Left colon (tissue), 2 donors: ENCODE measurements around the gene IQSEC1. TPM values are rescaled to one million over a fixed set of nuclear protein-coding genes. Genes with fewer than 3 reads are reported as not detected.

Experiments used
- ATAC-seq: fragments of 200-7000 bp; cut with Tn5 transposase; one replicate; pipeline ENCODE4 v1.9.1; 2020; ENCODE audit warnings: mild to moderate bottlenecking, moderate library complexity
- DNase-seq, 2 donors: peaks; one replicate each; pipeline ENCODE4 v3.0.0-alpha.2; 2020
- intact Hi-C, 2 donors: fragments of 100-400 bp; cut with DNase I in 1 of 2; cut with micrococcal nuclease in 1 of 2; formaldehyde crosslinking; loops; one replicate each; pipeline versions ENCODE4 v1.11.2 to v1.14.0; 2022; cut with DNase I, micrococcal nuclease
- total RNA-seq, 2 donors: library from RNA; stranded (reverse); fragmentation: NEBNext Ultra II Directional; extraction: Animal tissue kit (Norgen Biotek cat#: 25700); gene quantifications; one replicate each; pipeline ENCODE4 v1.2.1, GENCODE V29; 2021
- donor health status: DM: no; HTN: no; CAD: no.
- donor health status: DM: yes; HTN: yes; CAD: no.

Gene IQSEC1
- total RNA-seq, 2 donors from 2014 or later: 17.2 to 23.6 TPM

- ATAC-seq: no peak
- no peak for DNase-seq
- intact Hi-C loops: no loop called here
Observed at GRCh38 chr3:13109516-13109915, 36.3 kb upstream of the IQSEC1 start.

DNA sequence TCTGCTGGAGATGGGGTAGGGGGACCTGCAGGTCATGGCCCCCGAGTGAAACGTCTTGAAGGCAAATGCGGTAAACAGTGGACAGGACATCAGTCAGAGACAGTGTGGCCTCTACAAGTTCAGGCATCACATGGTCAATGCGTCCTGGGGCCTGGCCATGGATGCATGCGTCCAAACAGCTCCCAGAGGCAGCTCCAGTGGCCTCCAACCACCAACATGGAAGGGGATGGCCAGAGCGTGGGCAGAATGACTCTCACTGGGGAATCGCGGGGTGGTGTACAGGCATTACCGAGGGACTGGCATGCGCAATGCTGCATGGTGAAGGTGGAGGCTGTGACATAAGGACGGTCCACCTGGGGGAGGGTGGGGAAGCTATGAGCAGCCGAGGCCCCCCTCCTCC lies 35.6 kb upstream of the IQSEC1 start:
- intact Hi-C loops: no loop called here
- DNase-seq (peak in 1 of 2 donors; percentile 10), ATAC-seq (no peak)

GRCh38 chr3:13107661-13108060 lies 34.4 kb upstream of the IQSEC1 start:
- ATAC-seq (no peak), DNase-seq (peak in 1 of 2 donors; percentile 20)
- intact Hi-C loops: no loop called here

DNA sequence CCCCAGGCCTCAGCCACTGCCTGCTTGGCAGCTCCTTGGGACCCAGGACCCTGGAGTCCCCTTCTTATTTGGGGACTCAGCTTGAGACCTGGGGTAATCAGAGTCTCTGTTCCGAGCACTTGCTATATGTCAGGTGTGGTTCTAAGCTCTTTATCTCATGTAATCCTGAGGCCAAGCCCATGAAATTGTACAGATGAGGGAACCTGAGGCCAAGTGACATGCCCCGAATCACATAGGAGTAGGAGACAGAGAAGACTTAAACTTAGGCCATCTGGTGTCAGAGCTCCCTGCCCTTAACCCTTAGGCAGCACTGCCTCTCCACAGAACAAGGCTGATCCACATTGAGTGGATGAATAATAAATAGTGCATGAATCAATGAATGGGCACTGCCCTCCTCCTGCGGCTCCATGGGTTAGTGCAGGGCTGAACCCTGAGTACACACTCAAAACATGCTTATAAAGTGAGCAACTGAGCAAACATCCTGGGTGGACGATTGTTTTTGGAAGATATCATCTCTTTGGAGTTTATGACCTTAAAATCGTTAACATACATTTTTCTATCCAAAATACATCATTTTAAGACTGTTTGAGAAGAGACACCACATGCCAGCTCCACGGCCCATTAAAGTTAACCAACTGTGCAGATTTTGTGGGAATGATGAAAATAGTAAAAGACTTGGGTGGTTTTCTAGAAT lies 33.2 kb upstream of the IQSEC1 start:
- ATAC-seq (peak; percentile 26), DNase-seq (peak in 1 of 2 donors; percentile 10)
- intact Hi-C loops: no loop called here

GRCh38 chr3:13105896-13106250 lies 32.6 kb upstream of the IQSEC1 start:
- DNase-seq (no peak), ATAC-seq (no peak)
- intact Hi-C loops: no loop called here

- DNase-seq (no peak), ATAC-seq (no peak)
- intact Hi-C loops: no loop called here
Observed at GRCh38 chr3:13105181-13105895, 32.1 kb upstream of the IQSEC1 start.

GRCh38 chr3:13104511-13104910 lies 31.3 kb upstream of the IQSEC1 start:
- intact Hi-C loops: no loop called here
- DNase-seq (no peak), ATAC-seq (no peak)

- intact Hi-C loops: no loop called here
- ATAC-seq (no peak), DNase-seq (no peak)
Observed at GRCh38 chr3:13103416-13104058, 30.3 kb upstream of the IQSEC1 start.

GRCh38 chr3:13102386-13103345 lies 29.4 kb upstream of the IQSEC1 start:
- DNase-seq (no peak), ATAC-seq (no peak)
- intact Hi-C loops: no loop called here

- ATAC-seq (no peak), DNase-seq (no peak)
- intact Hi-C loops: loop anchor here in 1 of 2 donors (5.0 kb wide), 1 partner anchor 353 kb away; no protein-coding TSS in a partner anchor
Observed at GRCh38 chr3:13099707-13100106, 26.5 kb upstream of the IQSEC1 start.

GRCh38 chr3:13098192-13098988 lies 25.2 kb upstream of the IQSEC1 start:
- DNase-seq: no peak
- ATAC-seq: no peak
- intact Hi-C loops: loop anchor here in 1 of 2 donors (5.0 kb wide), 1 partner anchor 354 kb away; no protein-coding TSS in a partner anchor

DNA sequence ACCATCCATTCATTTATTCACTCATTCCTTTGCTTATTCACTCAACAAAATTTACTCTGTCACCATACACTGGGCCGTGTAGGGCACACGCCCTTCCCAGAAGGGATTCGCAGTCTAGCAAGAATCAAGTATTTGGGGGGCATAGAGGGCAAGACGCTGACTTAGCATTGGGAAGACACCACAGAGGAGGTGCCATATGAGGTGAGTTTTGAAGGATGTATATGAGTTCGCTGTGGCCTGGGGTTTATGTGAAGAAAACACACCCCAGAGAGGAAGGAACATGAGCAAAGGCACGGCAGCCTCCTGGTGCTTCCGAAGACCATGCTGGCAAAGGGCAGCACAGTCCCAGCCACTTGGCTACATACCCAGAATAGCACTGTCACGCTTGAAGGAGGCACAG lies 23.1 kb upstream of the IQSEC1 start:
- no peak for ATAC-seq
- DNase-seq: no peak
- intact Hi-C loops: loop anchor here in 1 of 2 donors (5.0 kb wide), 1 partner anchor 356 kb away; no protein-coding TSS in a partner anchor

DNA sequence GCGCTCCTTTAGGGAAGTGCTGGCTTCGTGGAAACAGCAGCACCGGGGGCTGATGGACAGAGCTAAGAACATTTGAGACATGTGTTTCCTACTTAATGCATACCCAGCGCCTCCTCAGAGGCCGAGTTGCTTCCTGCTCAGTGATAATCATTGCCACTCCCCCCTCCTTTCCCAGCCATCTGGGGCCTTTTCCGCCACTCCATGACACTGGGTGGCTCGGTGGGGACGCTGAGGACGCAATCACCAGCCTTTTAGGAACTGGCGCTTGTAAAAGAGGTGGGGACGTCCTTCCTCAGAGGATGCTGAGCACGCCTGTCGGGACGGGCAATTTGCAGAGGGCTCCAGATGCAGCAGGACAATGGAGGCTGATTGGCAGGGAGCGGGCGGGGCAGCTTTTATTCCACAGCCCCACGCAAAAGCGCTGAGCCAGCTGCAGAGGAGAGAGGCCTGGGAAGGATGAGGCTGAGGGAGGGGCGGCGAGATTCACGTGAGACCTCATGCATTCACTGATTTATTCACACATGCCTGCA lies 22.2 kb upstream of the IQSEC1 start:
- intact Hi-C loops: loop anchor here in 1 of 2 donors (5.0 kb wide), 1 partner anchor 357 kb away; no protein-coding TSS in a partner anchor
- ATAC-seq: no peak
- no peak for DNase-seq

DNA sequence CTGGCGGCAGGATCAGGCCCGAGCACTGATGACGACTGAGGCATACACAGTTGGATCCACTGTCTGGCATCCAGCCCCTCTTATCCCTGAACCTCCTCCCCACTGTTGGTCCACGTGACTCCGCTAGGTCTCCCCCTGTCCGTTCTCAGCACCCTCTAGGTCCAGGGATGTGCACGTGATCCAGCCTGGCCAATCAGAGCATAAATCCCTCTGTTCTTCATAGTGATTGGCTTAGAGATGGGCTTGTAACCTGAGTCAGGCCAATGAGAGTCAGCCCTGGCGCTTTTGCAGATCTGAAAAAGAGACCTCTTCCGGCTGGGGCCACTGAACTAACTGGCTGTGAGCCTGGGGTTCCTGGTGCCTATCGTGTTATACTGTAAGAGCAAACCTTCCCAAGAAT lies 20.5 kb upstream of the IQSEC1 start:
- no peak for DNase-seq
- ATAC-seq: no peak
- intact Hi-C loops: no loop called here

GRCh38 chr3:13092621-13093617 lies 19.7 kb upstream of the IQSEC1 start:
- ATAC-seq (no peak), DNase-seq (no peak)
- intact Hi-C loops: no loop called here

DNA sequence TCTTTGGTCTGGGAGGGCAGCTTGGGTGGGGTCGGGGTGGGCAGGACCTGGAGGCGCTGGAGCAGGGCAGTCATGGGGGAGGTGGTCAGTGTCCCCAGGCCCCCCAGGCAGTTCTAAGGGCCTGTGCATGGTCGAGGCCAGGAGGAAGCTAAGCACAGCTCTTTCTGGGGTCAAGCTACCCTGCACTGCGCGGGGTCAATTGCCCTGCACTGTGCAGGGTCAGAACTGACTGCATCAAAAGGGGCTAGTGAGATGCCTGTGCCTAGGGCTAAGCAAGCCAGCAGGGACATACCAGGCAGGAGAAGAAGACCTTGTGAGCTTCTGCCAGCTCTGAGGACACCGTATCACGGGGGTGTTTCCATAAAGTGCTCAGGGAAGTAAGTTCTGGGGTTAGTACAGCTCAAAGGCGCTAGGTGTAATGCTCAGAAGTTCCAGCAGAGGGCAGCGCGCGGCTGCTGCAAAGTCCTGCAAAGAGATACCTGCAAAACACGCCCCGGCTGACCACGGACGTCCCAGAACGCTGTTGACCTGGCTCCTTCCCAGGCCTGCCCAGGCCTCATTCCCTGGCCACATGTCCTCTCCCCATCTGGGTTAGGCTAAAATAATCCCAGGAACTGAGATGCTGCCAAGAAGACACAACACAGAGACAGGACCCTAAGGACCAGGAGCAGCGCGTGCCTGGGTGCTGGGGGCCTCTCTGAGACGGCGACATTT lies 18.8 kb upstream of the IQSEC1 start:
- intact Hi-C loops: no loop called here
- peak; percentile 67 to 89 for DNase-seq
- ATAC-seq: peak; percentile 94
